ENCODE results near the gene MELK.
A peak's percentile ranks its signal among the peaks of the same experiment; 100 is the strongest.
"Not testable (repeated sequence)": the region's sequence is repeated elsewhere in the genome, so short reads cannot be mapped to it uniquely, and the experiment has no call there.

The MELK gene

DNA sequence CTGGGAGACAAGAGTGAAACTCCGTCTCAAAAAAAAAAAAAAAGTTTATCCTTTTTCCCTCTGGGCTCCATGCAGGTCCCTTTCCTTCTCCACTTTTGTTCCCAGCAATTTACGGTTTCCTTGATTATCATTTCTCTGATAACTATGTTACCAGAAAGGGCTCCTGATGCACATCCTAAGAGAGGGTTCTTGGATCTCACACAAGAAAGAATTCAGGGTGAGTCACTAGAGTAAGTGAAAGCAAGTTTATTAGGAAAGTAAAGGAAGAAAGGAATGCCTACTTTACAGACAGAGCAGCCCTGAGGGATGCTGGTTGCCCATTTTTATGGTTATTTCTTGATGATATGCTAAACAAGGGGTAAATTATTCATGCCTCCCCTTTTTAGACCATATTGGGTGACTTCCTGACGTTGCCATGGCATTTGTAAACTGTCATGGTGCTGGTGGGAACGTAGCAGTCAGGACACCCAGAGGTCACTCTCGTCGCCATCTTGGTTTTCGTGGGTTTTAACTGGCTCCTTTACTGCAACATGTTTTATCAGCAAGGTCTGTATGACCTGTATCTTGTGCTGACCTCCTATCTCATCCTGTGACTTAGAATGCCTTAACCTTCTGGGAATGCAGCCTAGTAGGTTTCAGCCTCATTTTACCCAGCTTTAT lies 13.5 kb upstream of the MELK start:
- H3K36me3 Mint-ChIP-seq, result no peaks in the 10 kb centered on the region
- H3K4me1 Mint-ChIP-seq, result peaks cover 3% of the 10 kb centered on the region
- peaks cover 2% of the 10 kb centered on the region for H3K27me3 Mint-ChIP-seq
- ATAC-seq (ENCODE audit: low read depth), result no peak
- H3K27ac Mint-ChIP-seq, result no peak overlapping the region
- H3K4me3 Mint-ChIP-seq, result no peak overlapping the region
- no peak for DNase-seq (ENCODE audit: low spot score in 2 of 2)
- no peaks in the 10 kb centered on the region for H3K9me3 Mint-ChIP-seq

DNA sequence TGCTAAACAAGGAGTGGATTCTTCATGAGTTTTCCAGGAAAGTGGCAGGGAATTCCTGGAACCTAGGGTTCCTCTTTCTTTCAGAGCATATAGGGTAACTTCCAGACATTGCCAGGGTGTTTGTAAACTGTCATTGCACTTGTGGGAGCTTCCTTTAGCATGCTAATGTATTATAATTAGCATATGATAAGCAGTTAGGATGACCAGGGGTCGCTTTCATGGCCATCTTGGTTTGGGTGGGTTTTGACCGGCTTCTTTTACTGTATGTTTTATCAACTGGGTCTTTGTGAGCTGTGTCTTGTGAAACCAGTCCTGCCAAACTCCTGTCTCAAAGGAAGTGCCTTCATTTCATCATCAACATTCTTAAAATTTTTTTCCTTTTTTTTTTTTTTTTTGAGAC lies 11.9 kb upstream of the MELK start:
- H3K4me1 Mint-ChIP-seq, result peaks cover 3% of the 10 kb centered on the region
- no peaks in the 10 kb centered on the region for H3K9me3 Mint-ChIP-seq
- ATAC-seq (ENCODE audit: low read depth), result no peak
- H3K27ac Mint-ChIP-seq, result no peak overlapping the region
- no peaks in the 10 kb centered on the region for H3K36me3 Mint-ChIP-seq
- H3K4me3 Mint-ChIP-seq, result no peak overlapping the region
- DNase-seq (ENCODE audit: low spot score in 2 of 2), result no peak
- peaks cover 2% of the 10 kb centered on the region for H3K27me3 Mint-ChIP-seq

DNA sequence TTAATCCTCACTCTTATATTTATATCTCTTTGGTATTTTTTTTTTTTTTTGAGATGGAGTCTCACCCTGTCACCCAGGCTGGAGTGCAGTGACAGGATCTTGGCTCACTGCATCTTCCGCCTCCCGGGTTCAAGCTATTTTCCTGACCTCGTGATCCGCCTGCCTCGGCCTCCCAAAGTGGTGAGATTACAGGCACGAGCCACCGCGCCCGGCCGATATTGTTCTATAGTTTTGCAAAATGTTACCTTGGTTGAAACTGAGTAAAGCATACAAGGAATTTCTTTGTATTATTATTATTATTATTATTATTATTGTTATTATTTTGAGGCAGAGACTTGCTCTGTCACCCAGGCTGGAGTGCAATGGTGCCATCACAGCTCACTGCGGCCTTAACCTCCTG lies 9.9 kb upstream of the MELK start:
- not testable (repeated sequence) for DNase-seq (ENCODE audit: low spot score in 2 of 2); H3K27me3 Mint-ChIP-seq; H3K4me3 Mint-ChIP-seq; H3K4me1 Mint-ChIP-seq; ATAC-seq (ENCODE audit: low read depth); H3K36me3 Mint-ChIP-seq; H3K27ac Mint-ChIP-seq; H3K9me3 Mint-ChIP-seq

DNA sequence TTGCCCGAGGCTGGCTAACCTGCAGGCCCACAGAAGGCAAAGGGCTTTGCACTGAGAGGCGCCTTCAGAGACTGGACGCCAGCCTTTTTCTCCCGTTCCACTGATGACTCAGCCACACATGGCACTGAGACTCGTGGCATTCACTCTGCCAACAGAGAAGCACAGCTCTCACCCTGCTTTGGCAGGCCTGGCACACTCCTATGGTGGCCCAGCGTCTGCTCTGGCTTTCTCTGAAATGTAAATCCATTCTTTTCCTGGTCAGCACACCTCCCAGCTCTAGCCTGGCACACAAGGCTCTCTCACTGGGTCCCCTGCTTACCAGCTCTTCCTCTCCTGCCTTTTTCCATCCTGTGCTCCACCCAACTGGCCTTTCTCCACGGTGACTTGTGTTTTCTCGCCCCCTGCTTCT lies 5.9 kb upstream of the MELK start:
- Mint-ChIP-seq H3K4me1 (peaks cover 2% of the 10 kb centered on the region), H3K27ac (no peak overlapping the region), H3K9me3 (no peaks in the 10 kb centered on the region), H3K27me3 (peaks cover 9% of the 10 kb centered on the region), H3K36me3 (no peaks in the 10 kb centered on the region), H3K4me3 (no peak overlapping the region)
- DNase-seq (ENCODE audit: low spot score in 2 of 2), result no peak
- ATAC-seq (ENCODE audit: low read depth), result no peak

DNA sequence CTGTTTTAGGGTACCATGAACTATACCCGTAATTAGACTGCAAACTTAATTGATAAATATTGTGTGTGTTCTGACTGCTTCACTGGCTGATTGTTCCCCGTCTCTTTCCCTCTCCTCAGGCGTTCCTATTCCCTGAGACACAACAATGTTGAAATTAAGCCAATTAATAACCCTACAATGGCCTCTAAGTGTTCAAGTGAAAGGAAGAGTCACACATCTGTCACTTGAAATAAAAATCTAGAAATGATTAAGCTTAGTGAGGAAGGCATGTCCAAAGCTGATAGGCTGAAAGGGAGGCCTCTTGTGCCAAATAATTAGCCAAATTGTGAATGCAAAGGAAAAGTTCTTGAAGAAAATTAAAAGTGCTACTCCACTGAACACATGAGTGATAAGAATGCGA lies 4.0 kb upstream of the MELK start:
- not testable (repeated sequence) for H3K4me1 Mint-ChIP-seq

DNA sequence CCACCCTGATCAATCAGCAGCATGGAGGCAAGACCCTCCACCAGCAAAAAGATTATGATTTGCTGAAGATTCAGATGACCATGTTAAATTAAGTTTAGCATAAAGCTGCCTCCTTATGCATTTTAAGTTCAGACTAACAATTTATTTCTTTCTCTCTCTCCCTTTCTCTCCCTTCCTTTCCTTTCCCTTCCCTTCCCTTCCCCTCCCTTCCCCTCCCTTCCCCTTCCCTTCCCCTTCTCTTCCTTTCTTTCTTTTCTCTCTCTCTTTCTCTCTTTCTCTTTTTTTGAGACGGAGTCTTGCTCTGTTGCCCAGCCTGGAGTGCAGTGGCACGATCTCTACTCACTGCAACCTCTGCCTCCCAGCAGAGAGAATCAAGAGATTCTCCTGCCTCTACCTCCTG lies 1.4 kb upstream of the MELK start:
- H3K9me3 Mint-ChIP-seq, result no peaks in the 10 kb centered on the region
- H3K27me3 Mint-ChIP-seq, result peaks cover 9% of the 10 kb centered on the region
- no peaks in the 10 kb centered on the region for H3K36me3 Mint-ChIP-seq
- no peak overlapping the region for H3K4me3 Mint-ChIP-seq
- H3K27ac Mint-ChIP-seq, result no peak overlapping the region
- ATAC-seq (ENCODE audit: low read depth), result no peak
- H3K4me1 Mint-ChIP-seq, result peaks cover 9% of the 10 kb centered on the region
- DNase-seq (ENCODE audit: low spot score in 2 of 2), result no peak

More for the DNA sequence above, 4.0 kb upstream of the MELK start:
- not testable (repeated sequence) for H3K36me3 Mint-ChIP-seq; H3K27ac Mint-ChIP-seq; H3K9me3 Mint-ChIP-seq; H3K27me3 Mint-ChIP-seq; H3K4me3 Mint-ChIP-seq; DNase-seq (ENCODE audit: low spot score in 2 of 2); ATAC-seq (ENCODE audit: low read depth)

DNA sequence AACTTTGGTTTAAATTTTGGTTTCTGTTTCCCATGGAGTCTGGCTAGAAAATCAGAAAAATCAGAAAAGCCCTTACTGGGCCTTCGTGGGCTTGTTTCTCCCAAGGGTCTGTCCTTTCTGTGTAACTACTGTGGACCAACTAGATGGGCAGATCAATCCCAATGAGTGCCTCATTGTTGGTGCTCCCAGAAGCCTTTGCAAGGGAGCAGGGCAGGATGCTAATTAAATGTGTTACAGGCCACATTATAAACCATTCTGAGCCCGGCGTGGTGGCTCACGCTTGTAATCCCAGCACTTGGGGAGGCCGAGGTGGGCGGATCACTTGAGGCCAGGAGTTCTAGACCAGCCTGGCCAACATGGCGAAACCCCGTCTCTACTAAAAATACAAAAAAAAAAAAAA lies 1.4 kb downstream of the MELK start:
- H3K9me3 Mint-ChIP-seq, result not testable (repeated sequence)

DNA sequence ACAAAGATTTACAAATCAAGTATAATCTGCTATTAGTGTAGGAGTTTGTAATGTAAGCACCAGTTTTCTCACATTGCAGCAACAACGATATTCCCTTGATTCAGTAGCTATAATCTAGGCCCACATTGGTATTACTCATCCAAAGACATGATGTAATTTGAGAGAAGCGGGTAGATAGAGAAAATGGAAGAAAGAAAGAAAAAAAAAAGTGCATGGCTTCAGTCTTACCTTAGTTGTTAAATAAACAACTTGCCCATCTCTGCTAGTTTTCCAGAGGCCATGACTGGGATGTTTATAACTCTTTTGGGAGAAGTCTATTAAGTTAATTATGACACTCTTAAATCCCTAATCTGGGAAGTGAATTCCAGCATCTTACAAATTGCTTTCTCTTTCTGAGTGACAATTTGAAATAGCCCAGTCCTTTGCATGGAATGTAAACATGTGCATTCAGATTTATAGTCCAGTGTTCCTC lies 2.8 kb downstream of the MELK start:
- Mint-ChIP-seq H3K4me1 (peaks cover 9% of the 10 kb centered on the region), H3K27me3 (no peaks in the 10 kb centered on the region), H3K9me3 (no peaks in the 10 kb centered on the region), H3K36me3 (no peaks in the 10 kb centered on the region), H3K4me3 (no peak overlapping the region), H3K27ac (no peak overlapping the region)
- DNase-seq (ENCODE audit: low spot score in 2 of 2) (no peak), ATAC-seq (ENCODE audit: low read depth) (no peak)

More for the DNA sequence above, 1.4 kb downstream of the MELK start:
- H3K36me3 Mint-ChIP-seq; H3K27me3 Mint-ChIP-seq; DNase-seq (ENCODE audit: low spot score in 2 of 2); H3K4me1 Mint-ChIP-seq; H3K27ac Mint-ChIP-seq; ATAC-seq (ENCODE audit: low read depth): not testable (repeated sequence)
- peak overlapping the region; percentile 94 for H3K4me3 Mint-ChIP-seq

DNA sequence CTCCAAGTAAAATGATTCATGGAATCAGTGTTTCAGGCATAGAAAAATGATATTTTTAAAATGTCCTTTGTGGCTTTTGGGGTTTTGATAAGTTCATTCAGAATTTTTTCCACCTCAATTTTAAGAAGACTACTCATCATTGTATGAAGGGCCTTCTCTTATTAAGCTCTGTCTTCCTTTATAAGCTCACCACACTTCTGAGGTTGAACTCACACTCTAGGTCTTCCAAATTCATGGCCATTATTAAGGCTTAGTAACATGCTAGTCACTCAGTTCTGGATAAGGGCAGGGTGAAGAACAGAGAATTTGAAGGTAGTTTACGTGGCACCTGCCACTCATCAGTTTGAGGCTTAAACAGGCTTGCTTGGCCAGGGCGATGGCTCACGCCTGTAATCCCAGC lies 4.2 kb downstream of the MELK start:
- H3K27ac Mint-ChIP-seq, result no peak overlapping the region
- no peak for ATAC-seq (ENCODE audit: low read depth)
- H3K4me3 Mint-ChIP-seq, result no peak overlapping the region
- no peaks in the 10 kb centered on the region for H3K27me3 Mint-ChIP-seq
- DNase-seq (ENCODE audit: low spot score in 2 of 2), result no peak
- H3K9me3 Mint-ChIP-seq, result no peaks in the 10 kb centered on the region
- no peaks in the 10 kb centered on the region for H3K36me3 Mint-ChIP-seq
- peaks cover 7% of the 10 kb centered on the region for H3K4me1 Mint-ChIP-seq

DNA sequence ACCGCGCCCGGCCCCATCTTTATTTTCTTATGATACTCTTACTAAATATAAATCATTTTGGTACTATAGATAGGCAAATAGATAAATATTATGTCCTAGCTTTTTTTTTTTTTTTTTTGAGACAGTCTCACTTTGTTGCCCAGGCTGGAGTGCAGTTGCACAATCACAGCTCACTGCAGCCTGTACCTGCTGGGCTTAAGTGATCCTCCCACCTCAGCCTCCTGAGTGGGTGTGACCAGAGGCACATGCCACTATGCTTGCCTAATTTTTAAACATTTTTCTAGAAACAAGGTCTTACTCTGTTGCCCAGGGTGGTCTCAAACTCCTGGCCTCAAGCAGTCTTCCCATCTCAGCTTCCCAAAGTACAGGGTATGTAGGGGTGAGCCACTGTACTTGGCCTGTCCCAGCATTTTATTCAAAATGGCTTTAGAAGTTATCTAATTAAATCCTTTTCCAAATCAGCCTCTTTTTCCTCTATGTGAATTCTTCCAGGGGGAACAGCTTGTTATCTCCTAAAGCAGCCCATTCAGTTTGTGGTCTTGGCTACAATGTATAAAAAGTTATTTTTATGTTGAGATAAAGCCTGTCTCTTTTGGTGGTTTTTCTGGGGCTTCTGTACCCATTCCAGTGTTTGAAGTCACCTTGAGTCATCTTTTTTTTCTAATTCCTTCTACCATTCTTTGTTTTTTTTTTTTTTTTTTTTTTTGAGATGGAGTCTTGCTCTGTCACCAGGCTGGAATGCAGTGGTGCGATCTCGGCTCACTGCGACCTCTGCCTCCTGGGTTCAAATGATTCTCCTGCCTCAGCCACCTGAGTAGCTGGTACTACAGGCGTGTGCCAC lies 12.1 kb downstream of the MELK start:
- Mint-ChIP-seq H3K27me3 (no peaks in the 10 kb centered on the region), H3K27ac (no peak overlapping the region), H3K36me3 (no peaks in the 10 kb centered on the region), H3K4me3 (no peak overlapping the region), H3K4me1 (no peaks in the 10 kb centered on the region), H3K9me3 (no peaks in the 10 kb centered on the region)
- DNase-seq (ENCODE audit: low spot score in 2 of 2) (no peak), ATAC-seq (ENCODE audit: low read depth) (no peak)

DNA sequence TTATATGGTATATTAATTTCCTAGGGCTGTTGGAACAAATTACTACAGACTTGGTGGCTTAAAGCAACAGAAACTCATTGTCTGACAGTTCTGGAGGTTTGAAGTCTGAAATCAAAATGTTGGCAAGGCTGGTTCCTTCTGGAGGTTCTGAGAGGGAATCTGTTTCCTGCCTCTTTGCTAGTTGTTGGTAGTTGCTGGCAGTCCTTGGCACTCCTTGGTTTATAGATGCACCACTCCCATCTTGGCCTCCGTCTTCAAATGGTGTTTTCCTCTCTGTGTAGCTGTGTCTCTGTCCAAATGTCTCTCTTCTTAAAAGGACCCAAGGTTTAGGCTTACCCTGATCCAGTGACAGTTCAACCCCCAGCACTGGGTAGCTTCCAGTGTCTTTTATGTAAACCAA lies 17.5 kb downstream of the MELK start:
- Mint-ChIP-seq H3K27ac (no peak overlapping the region), H3K9me3 (no peaks in the 10 kb centered on the region), H3K4me1 (no peaks in the 10 kb centered on the region), H3K27me3 (no peaks in the 10 kb centered on the region), H3K36me3 (no peaks in the 10 kb centered on the region), H3K4me3 (no peak overlapping the region)
- DNase-seq (ENCODE audit: low spot score in 2 of 2) (no peak), ATAC-seq (ENCODE audit: low read depth) (no peak)

DNA sequence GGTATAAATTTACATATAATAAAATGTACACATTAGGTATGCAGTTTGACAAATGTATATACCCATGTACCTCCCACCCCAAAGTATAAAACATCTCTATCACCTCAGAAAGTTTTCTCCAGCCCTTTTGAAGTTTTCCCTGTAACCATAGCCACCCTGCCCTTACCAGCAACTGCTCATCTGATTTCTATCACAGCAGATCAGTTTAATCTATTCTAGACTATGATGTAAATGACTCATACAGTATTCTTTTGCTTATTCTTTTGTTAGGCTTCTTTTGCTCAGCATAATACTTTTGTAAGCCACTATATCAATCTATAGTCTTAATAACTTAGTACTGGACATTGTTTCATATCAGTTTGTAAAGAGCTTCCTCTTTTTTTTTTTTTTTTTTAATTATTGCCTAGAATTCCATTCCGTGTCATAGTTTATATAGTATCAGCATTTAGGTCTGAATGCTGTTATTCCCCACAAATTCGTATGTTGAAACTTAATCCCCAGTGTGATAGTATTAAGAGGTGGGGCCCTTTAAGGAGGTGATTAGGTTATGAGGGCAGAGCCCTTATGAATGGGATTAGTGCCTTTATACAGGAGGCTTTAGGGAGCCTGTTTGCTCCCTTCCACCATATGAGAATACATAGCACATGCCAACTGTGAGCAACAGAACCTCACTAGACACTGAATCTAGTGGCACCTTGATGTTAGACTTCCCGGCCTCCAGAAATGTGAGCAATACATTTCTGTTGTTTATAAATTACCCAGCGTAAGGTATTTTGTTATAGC lies 20.3 kb downstream of the MELK start:
- DNase-seq (ENCODE audit: low spot score in 2 of 2), result no peak
- no peaks in the 10 kb centered on the region for H3K9me3 Mint-ChIP-seq
- no peak overlapping the region for H3K4me3 Mint-ChIP-seq
- no peaks in the 10 kb centered on the region for H3K36me3 Mint-ChIP-seq
- no peaks in the 10 kb centered on the region for H3K4me1 Mint-ChIP-seq
- no peak overlapping the region for H3K27ac Mint-ChIP-seq
- ATAC-seq (ENCODE audit: low read depth), result no peak
- H3K27me3 Mint-ChIP-seq, result no peaks in the 10 kb centered on the region

DNA sequence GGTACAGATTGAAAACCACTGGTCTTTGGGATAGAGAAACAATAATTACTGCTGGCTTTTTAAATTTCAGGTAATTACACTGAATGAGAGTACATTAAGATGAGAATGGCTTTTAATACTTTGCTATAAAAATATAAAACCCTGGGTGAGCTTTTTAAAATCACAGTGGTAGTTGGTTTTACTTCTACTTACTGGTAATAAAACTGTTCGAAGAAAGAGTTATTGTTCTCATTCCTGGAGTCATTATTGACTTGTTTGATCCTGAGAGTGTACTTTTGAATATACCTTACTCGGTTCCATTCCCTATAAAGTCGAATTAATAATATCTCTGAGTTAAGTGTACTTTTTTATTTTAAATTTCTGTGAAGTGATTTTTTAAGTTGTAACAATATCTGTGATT lies 21.5 kb downstream of the MELK start:
- Mint-ChIP-seq H3K27ac (no peak overlapping the region), H3K4me1 (no peaks in the 10 kb centered on the region), H3K36me3 (no peaks in the 10 kb centered on the region), H3K4me3 (no peak overlapping the region), H3K27me3 (no peaks in the 10 kb centered on the region), H3K9me3 (no peaks in the 10 kb centered on the region)
- no peak for ATAC-seq (ENCODE audit: low read depth)
- no peak for DNase-seq (ENCODE audit: low spot score in 2 of 2)
